ENCODE results near the gene WNT11.

DNA sequence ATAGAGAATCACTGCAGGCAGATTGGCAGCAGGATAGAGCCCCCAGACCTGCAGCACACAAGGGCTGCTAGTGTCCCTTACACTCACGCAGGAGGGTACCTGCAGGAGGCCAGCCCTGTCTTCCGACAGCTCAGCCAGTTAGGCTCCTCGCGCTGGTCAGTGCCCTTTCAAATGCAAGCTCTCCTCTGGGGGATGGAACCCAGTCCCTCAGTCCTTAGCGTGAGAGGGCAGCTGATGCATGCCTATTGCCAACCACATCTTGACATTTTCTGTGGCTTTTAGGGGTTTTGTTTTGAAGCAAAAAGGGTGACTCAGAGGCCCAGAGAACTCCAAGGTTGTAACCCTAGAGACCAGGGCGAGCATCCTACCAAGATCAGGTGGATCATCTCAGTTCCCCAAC is 40.0 kb downstream of the WNT11 start:
- TF ChIP-seq, protein P1, sequence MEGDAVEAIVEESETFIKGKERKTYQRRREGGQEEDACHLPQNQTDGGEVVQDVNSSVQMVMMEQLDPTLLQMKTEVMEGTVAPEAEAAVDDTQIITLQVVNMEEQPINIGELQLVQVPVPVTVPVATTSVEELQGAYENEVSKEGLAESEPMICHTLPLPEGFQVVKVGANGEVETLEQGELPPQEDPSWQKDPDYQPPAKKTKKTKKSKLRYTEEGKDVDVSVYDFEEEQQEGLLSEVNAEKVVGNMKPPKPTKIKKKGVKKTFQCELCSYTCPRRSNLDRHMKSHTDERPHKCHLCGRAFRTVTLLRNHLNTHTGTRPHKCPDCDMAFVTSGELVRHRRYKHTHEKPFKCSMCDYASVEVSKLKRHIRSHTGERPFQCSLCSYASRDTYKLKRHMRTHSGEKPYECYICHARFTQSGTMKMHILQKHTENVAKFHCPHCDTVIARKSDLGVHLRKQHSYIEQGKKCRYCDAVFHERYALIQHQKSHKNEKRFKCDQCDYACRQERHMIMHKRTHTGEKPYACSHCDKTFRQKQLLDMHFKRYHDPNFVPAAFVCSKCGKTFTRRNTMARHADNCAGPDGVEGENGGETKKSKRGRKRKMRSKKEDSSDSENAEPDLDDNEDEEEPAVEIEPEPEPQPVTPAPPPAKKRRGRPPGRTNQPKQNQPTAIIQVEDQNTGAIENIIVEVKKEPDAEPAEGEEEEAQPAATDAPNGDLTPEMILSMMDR (IDR thresholded peaks at IDR 0.05; ENCODE audit: low read length), result no peak
- TF ChIP-seq EZH2phosphoT487 (IDR thresholded peaks at IDR 0.05; ENCODE audit: low read length), result no peak

Data from MM.1S (cell line).